ENCODE results near the gene CECR2.
"Not testable (repeated sequence)": the region's sequence is repeated elsewhere in the genome, so short reads cannot be mapped to it uniquely, and the experiment has no call there.

CECR2 gene

DNA sequence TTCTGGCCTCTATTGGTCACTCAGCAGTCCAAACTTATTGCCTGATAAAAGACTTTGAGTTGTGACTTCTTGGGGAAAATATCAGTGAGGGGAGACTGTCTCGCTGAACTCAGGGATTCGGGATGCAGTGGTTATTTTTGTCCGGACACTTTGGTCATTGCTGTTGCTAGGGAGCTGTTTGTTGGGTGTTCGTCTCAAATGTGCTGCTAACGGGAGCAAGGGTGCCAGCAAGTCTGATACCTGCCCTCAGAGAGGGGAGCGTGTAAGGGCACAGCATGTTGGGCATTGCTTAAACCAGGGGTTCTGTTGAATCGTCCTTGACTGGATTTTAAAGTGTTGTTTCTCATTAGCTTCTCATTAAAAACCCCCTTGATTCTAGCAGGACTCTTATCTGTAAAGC, 144.8 kb downstream of the CECR2 start:
- DNase-seq (ENCODE audit: low read depth) = no peak

DNA sequence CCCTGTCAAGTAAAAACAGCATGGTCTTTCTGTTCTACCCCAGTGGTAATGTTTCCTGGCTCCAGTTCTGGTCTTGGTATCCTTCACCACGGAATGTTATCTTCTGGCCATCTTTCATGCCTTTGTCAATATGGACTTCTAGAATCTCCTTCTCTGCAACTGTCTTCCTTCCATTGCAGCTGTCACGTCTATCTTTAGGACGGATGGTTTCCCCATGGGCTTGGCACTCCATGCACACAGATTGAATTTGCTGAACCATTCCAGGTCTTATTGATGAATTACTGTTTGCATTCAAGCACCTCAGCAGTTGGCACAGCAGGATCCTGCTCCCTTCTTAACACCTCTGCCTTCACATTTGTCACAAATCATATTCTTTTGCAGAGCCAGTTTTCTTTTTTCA, 149.1 kb downstream of the CECR2 start:
- no peak for DNase-seq (ENCODE audit: low read depth)

- DNase-seq (ENCODE audit: low read depth) = not testable (repeated sequence)
Measured at GRCh38 chr22:17521971-17522370, 152.7 kb downstream of the CECR2 start.

GRCh38 chr22:17523925-17524324, 154.7 kb downstream of the CECR2 start:
- no peak for DNase-seq (ENCODE audit: low read depth)

DNA sequence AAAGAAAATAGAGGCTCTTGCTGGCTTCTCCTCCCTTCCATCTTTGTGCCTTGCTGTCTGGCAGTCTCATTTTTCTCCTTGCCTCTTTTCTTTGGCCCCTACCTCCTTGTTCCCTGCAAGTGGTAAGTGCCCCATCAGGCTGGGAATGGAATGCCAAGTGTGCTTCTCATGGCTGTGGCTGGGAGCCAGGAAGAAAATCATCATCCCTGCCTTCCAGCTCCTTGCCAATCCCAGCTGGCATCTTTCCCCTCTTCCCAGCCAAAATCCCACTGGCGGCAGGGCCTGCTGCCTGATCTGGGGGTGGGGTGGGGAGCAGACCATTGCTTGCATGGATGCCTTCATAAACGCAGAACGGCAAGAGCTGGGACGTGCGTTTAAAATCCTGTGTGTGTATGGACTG, 167.0 kb downstream of the CECR2 start:
- DNase-seq (ENCODE audit: low read depth) = no peak

- no peak for DNase-seq (ENCODE audit: low read depth)
Measured at GRCh38 chr22:17537155-17537554, 167.9 kb downstream of the CECR2 start.

DNA sequence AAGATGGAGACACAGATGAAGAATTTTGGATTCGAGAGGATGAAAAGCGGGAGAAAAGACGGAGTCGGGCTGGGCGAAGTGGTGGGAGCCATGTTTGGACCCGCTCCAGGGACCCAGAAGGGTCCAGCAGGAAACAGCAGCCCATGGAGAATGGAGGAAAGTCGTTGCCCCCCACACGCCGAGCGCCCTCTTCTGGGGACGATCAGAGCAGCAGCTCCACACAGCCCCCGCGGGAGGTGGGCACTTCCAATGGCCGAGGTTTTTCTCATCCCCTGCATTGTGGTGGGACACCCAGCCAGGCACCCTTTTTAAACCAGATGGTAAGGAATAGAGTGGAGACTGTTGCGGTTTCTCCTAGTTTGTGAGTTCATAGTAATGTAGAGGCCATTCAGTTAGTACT, 171.2 kb downstream of the CECR2 start:
- DNase-seq (ENCODE audit: low read depth) = no peak

- no peak for DNase-seq (ENCODE audit: low read depth)
Measured at GRCh38 chr22:17541476-17541875, 172.2 kb downstream of the CECR2 start.

DNA sequence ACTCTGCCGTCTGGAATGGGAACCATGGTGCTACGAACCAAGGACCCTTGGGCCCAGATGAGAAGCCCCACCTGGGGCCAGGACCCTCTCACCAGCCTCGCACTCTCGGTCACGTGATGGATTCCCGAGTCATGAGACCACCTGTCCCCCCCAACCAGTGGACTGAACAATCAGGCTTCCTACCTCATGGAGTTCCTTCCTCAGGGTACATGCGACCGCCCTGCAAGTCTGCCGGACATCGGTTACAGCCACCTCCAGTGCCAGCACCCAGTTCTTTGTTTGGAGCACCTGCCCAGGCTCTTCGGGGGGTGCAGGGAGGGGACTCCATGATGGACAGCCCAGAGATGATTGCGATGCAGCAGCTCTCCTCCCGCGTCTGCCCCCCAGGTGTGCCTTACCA, 173.2 kb downstream of the CECR2 start:
- no peak for DNase-seq (ENCODE audit: low read depth)

GRCh38 chr22:17548010-17548755, 178.9 kb downstream of the CECR2 start:
- DNase-seq (ENCODE audit: low read depth) = no peak

DNA sequence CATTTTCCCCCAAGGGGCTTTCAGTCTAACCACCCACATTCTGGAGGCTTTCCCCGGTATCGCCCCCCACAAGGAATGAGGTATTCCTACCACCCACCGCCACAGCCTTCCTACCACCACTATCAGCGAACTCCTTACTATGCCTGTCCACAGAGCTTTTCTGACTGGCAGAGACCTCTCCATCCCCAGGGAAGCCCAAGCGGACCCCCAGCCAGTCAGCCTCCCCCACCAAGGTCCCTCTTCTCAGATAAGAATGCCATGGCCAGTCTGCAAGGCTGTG, 179.4 kb downstream of the CECR2 start:
- DNase-seq (ENCODE audit: low read depth) = no peak

- DNase-seq (ENCODE audit: low read depth) = no peak
Measured at GRCh38 chr22:17549183-17549582, 179.9 kb downstream of the CECR2 start.

DNA sequence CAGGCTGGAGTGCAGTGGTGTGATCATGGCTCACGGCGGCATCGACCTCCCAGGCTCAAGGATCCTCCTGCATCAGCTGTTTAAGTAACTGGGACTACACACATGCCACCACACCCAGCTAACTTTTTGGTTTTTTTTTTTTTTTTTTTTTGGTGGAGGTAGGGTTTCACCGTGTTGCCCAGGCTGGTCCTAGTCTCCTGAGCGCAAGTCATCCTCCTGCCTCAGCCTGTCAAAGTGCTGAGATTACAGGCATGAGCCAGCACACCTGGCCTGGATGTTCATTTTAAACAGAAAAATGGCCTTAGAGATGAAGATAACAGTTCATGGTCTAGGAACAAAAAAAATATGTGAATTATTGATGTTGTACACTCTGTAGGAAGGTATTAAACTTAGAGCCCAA, 180.4 kb downstream of the CECR2 start:
- DNase-seq (ENCODE audit: low read depth) = no peak

- no peak for DNase-seq (ENCODE audit: low read depth)
Measured at GRCh38 chr22:17552737-17553136, 183.5 kb downstream of the CECR2 start.

GRCh38 chr22:17554814-17555213, 185.6 kb downstream of the CECR2 start:
- DNase-seq (ENCODE audit: low read depth) = no peak

DNA sequence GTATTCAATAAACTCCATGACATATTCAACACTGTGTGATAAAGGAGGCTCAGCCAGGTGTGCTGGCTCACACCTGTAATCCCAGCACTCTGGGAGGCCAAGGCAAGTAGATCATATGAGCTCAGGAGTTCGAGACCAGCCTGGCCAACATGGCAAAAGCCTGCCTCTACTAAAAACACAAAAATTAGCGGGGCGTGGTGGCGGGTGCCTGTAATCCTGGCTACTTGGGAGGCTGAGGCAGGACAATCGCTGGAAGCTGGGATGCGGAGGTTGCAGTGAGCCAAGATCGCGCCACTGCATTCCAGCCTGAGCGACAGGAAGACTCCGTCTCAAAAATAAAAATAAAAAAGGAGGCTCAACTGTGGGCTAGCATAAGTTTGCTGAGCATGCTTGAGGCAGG, 189.9 kb downstream of the CECR2 start:
- no peak for DNase-seq (ENCODE audit: low read depth)

GRCh38 chr22:17562906-17563870, 193.9 kb downstream of the CECR2 start, which contains the start of gene SLC25A18:
TSS of gene SLC25A18 (plus strand) at chr22:17563498. CDS start at chr22:17579945, 16,447 bp downstream.
- DNase-seq (ENCODE audit: low read depth) = no peak

GRCh38 chr22:17563936-17564391, 194.7 kb downstream of the CECR2 start:
- no peak for DNase-seq (ENCODE audit: low read depth)

DNA sequence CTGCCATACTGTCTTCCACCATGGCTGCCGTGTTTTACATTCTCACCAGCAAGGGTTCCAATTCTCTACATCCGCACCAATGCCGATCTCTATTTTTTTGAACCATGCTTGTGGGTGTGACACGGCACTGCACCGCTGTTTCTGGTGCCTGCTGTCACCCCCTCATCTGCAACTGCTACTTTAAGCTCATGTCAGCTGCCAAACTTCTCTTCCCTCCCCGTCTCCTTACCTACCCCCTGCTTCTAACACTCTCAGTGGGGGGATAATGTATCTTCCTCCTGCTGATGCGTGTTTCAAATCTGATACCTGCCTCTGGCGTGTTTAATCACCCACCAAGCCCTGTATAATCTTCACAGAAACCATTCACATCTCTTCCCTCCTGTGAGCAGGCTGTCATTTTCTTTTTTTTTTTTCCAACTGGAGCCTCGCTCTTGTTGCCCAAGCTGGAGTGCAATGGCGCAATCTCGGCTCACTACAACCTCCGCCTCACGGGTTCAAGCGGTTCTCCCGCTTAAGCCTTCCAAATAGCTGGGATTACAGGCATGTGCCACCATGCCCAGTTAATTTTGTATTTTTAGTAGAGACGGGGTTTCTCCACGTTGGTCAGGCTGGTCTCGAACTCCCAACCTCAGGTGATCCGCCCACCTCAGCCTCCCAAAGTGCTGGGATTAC, 196.9 kb downstream of the CECR2 start:
- DNase-seq (ENCODE audit: low read depth) = not testable (repeated sequence)

DNA sequence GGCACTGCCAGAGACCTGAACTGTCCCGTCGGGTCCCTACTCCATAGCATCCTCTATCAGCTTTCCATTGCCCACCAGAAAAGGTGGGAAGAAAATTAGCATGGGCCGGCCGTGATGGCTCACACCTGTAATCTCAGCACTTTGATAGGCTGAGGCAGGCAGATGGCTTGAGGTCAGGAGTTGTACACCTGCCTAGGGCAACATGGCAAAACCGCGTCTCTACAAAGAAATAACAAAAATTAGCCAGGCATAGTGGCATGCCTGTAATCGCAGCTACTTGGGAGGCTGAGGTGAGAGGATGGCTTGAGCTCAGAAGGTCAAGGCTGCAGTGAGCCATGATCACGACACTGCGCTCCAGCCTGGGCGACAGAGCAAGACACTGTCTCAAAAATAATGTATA, 197.5 kb downstream of the CECR2 start:
- no peak for DNase-seq (ENCODE audit: low read depth)

- DNase-seq (ENCODE audit: low read depth) = no peak
Measured at GRCh38 chr22:17569971-17570511, 200.8 kb downstream of the CECR2 start.

DNA sequence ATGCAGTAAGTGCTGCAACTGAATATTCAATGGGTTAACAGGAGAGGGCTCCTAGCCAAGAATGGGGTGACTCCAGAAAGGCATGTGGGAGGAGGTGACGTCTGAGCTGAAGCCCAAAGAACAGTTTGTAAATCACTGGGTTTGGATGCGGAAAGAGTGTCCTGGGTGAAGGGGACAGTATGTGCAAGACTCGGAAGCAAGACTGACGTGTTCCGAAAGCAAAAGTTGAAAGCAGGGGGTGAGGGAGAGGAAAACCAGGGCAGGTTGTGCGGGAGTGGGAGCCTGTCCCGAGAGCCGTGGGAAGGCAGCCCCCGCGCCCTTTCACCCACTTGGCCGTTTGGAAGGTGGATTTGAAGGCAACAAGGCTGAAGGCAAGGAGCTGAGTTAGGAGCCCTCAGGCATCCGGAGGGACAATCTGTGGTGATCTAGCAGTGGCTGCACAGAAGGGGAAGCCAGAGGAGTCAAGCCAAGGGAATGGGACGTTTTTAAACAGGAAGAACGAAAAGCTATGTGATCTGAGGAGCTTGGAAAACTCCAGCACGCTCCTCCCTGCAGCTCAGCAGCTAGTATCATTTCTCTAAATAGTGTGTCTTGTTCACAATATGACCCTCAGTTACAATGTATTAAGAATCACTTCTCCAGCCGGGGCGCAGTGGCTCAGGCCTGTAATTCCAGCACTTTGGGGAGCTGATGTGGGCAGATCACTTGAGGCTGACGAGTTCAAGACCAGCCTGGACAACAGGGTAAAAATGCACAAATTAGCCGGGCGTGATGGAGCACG, 201.8 kb downstream of the CECR2 start:
- DNase-seq (ENCODE audit: low read depth) = no peak

All from activated T-helper 9 cell treated with anti-CD3 and anti-CD28 coated beads, Interleukin-2, amount 50 U/mL, for 16 hours (primary cell).